ENCODE results near the gene COG3.

- TF ChIP-seq EZH2 (IDR thresholded peaks at IDR 0.05; ENCODE audit: insufficient read depth, poor library complexity, severe bottlenecking) (no peak), EZH2phosphoT487 (IDR thresholded peaks at IDR 0.05; ENCODE audit: insufficient read depth, low read depth) (no peak)
These were observed 16.9 kb downstream of the COG3 start for GRCh38 chr13:45481688-45482087.
